ENCODE results near the gene ME1.

DNA sequence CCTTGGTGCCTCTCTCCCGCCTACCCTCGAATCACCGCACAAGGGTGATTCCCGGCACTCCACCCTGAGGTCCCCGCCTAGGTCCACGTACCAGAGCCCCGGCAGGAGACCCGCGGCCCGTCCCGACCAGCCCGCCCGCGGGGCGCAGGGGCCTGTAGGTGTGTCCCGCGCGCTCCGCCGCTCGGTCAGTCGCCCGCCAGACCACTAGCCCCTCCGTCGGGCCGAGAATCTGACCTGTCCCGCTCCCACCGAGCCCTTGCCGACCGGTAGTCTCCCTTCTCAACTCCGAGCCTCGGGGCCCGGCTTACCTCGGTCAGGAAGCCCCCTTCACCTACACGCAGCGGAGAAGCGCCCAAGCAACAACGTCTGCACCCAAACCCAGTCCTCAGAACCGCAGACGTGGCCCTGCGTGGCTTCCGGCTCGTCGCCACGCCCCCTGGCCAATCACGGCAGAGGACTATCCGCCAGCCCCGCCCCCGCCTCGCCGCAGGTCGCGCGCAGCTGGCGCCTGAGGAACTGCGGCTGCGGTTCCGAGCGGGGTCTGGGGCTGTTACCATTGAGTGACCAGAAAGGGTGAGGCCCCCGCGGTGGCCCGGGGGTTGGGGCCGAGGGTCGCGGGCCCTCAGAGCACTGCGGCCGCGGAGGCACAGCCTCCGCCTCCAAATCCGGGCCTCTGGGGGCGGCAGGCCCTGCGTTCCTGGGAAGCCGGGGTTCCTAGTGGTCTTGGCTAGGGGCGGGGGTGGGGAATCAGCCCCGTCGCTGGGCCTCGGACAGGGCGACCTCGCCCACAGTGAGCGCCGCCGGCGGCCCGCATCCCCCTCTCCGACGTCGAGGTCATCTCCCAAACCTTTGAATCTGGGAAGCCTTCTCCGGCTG lies 237.7 kb downstream of the ME1 start, which contains the start of the genes PGM3 and RWDD2A:
- TF ChIP-seq POLR2AphosphoS5 (IDR thresholded peaks at IDR 0.05; ENCODE audit: low read depth, low read length) (peak; percentile 87; the same call in 1 of the 2 replicates), TAF1 (IDR thresholded peaks at IDR 0.05; ENCODE audit: borderline replicate concordance, insufficient read depth, low read length) (peak; percentile 64; the same call in 1 of the 2 replicates), SIN3A (IDR thresholded peaks at IDR 0.05; ENCODE audit: borderline replicate concordance, insufficient read depth, low read length) (no peak), FOXP2 (optimal IDR thresholded peaks at IDR 0.05; ENCODE audit: borderline replicate concordance, extremely low read depth, extremely low read length, insufficient read depth) (peak; percentile 86)
- TF ChIP-seq, protein P1, sequence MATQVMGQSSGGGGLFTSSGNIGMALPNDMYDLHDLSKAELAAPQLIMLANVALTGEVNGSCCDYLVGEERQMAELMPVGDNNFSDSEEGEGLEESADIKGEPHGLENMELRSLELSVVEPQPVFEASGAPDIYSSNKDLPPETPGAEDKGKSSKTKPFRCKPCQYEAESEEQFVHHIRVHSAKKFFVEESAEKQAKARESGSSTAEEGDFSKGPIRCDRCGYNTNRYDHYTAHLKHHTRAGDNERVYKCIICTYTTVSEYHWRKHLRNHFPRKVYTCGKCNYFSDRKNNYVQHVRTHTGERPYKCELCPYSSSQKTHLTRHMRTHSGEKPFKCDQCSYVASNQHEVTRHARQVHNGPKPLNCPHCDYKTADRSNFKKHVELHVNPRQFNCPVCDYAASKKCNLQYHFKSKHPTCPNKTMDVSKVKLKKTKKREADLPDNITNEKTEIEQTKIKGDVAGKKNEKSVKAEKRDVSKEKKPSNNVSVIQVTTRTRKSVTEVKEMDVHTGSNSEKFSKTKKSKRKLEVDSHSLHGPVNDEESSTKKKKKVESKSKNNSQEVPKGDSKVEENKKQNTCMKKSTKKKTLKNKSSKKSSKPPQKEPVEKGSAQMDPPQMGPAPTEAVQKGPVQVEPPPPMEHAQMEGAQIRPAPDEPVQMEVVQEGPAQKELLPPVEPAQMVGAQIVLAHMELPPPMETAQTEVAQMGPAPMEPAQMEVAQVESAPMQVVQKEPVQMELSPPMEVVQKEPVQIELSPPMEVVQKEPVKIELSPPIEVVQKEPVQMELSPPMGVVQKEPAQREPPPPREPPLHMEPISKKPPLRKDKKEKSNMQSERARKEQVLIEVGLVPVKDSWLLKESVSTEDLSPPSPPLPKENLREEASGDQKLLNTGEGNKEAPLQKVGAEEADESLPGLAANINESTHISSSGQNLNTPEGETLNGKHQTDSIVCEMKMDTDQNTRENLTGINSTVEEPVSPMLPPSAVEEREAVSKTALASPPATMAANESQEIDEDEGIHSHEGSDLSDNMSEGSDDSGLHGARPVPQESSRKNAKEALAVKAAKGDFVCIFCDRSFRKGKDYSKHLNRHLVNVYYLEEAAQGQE (IDR thresholded peaks at IDR 0.05; ENCODE audit: insufficient read depth in 1 of 2, low read depth in 2 of 2, low read length in 2 of 2) = no peak
